ENCODE measurements around the gene C10orf71.

C10orf71 gene

GRCh38 chr10:49360271-49361177 is 61.6 kb downstream of the C10orf71 start:
- DNase-seq (ENCODE audit: low read depth) = peak; percentile 14

GRCh38 chr10:49361178-49361554 is 62.2 kb downstream of the C10orf71 start:
- no peak for DNase-seq (ENCODE audit: low read depth)

GRCh38 chr10:49361735-49362568 is 63.0 kb downstream of the C10orf71 start:
- DNase-seq (ENCODE audit: low read depth) = no peak

- no peak for DNase-seq (ENCODE audit: low read depth)
These were observed 63.8 kb downstream of the C10orf71 start for GRCh38 chr10:49362596-49363260.

GRCh38 chr10:49363309-49364031 is 64.5 kb downstream of the C10orf71 start:
- no peak for DNase-seq (ENCODE audit: low read depth)

- no peak for DNase-seq (ENCODE audit: low read depth)
These were observed 65.1 kb downstream of the C10orf71 start for GRCh38 chr10:49364051-49364450.

- DNase-seq (ENCODE audit: low read depth) = no peak
These were observed 65.8 kb downstream of the C10orf71 start for GRCh38 chr10:49364747-49365146.

- DNase-seq (ENCODE audit: low read depth) = no peak
These were observed 66.3 kb downstream of the C10orf71 start for GRCh38 chr10:49365275-49365674.

GRCh38 chr10:49365675-49366415 is 66.9 kb downstream of the C10orf71 start:
- no peak for DNase-seq (ENCODE audit: low read depth)

GRCh38 chr10:49366460-49366859 is 67.5 kb downstream of the C10orf71 start:
- DNase-seq (ENCODE audit: low read depth) = no peak

- no peak for DNase-seq (ENCODE audit: low read depth)
These were observed 68.6 kb downstream of the C10orf71 start for GRCh38 chr10:49367600-49367999.

- DNase-seq (ENCODE audit: low read depth) = no peak
These were observed 69.3 kb downstream of the C10orf71 start for GRCh38 chr10:49368256-49368655.

GRCh38 chr10:49369216-49370162 is 70.5 kb downstream of the C10orf71 start:
- peak; percentile 15 for DNase-seq (ENCODE audit: low read depth)

GRCh38 chr10:49370326-49371100 is 71.5 kb downstream of the C10orf71 start:
- no peak for DNase-seq (ENCODE audit: low read depth)

GRCh38 chr10:49371967-49372366 is 73.0 kb downstream of the C10orf71 start:
- no peak for DNase-seq (ENCODE audit: low read depth)

GRCh38 chr10:49373361-49373760 is 74.4 kb downstream of the C10orf71 start:
- DNase-seq (ENCODE audit: low read depth) = no peak

GRCh38 chr10:49374740-49375139 is 75.8 kb downstream of the C10orf71 start:
- no peak for DNase-seq (ENCODE audit: low read depth)

GRCh38 chr10:49375611-49376010 is 76.6 kb downstream of the C10orf71 start:
- DNase-seq (ENCODE audit: low read depth) = no peak
